SU-DHL-6 (cell line): ENCODE results near the gene FSD2.

Source experiments
- CTCF ChIP-seq: fragments of 200-600 bp; sonication (generic); IDR thresholded peaks from one replicate; pipeline ENCODE4 v1.5.1; 2017; ENCODE audit warnings: antibody characterized with exemption, mild to moderate bottlenecking, low read length, moderate library complexity; ENCODE audit not compliant: insufficient read depth, poor library complexity, severe bottlenecking
- EZH2phosphoT487 ChIP-seq: fragments of 200-600 bp; sonication (generic), shearing (Covaris generic); conservative IDR thresholded peaks from 2 replicates; pipeline ENCODE4 v1.6.1; 2018; ENCODE audit warnings: mild to moderate bottlenecking, antibody characterized with exemption, low read length, moderate library complexity, mixed read lengths

GRCh38 chr15:82803793-82804574 is 1.9 kb downstream of the FSD2 start:
- TF ChIP-seq CTCF (no peak), EZH2phosphoT487 (no peak)
